PFSK-1 (cell line): Measurements from ENCODE around the gene HEG1.

ENCODE experiments used
- POLR2AphosphoS5 ChIP-seq: IDR thresholded peaks from 2 replicates; pipeline ENCODE4 v1.6.1; 2012; ENCODE audit warnings: low read depth, mild to moderate bottlenecking, control low read depth, low read length, moderate library complexity
- SIN3A ChIP-seq: IDR thresholded peaks from 2 replicates; pipeline ENCODE4 v1.6.1; 2012; ENCODE audit warnings: mild to moderate bottlenecking, low read length, moderate library complexity, borderline replicate concordance; ENCODE audit not compliant: insufficient read depth

- TF ChIP-seq POLR2AphosphoS5 (no peak), SIN3A (no peak)
Measured at GRCh38 chr3:125023833-125024555, 31.8 kb downstream of the HEG1 start.
